GM11168 (cell line): ENCODE results near the gene GUK1.
"Not testable (repeated sequence)": the region's sequence is repeated elsewhere in the genome, so short reads cannot be mapped to it uniquely, and the experiment has no call there.

Source experiments
- in situ Hi-C: fragments of 300-500 bp; cut with MboI; formaldehyde crosslinking; loops from one replicate; pipeline ENCODE4 v1.12.0; 2022; ENCODE audit warnings: low sequenced_read_pairs; ENCODE audit not compliant: unreplicated experiment

GUK1 gene

DNA sequence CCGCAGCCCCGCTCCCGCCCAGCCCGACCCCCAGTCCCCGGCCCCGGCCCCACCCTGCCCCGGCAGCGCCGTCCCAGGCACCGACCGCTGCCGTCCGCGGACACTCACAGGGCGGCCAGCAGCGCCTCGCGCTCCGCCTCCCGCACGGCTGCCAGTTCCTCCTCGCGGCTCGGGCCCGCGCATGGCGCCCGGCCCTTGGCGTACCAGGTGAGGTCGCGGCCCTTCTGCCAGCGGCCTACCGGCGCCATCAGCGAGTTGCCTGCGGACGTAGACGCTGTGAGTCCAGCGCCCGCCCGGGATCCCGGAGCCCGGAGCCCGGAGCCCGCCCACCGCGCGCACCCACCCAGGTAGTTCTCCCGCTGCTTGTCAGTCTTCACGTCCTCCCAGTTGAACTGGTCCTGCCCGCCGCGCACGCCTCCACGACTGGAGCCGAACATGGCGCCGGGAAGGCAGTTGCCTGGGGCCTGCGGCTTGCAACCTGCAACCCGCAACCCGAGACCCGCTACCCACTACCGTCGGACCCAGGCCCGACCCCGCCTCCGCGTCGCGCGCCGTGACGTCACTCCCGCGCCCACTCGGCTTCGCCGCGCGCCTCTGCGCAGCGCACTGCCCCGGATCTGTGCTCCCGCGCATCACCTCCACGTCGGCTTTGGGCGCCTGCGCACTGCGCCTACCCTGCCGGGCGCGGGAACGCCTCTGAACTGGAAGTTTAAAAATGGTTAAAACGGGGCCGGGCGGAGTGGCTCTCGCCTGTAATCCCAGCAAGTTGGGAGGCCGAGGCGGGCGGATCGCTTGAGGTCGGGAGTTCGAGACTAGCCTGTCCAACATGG lies 37.1 kb upstream of the GUK1 start, which contains the start of gene C1orf35:
C1orf35 (minus strand) TSS at position 535 of the 830 bp plus-strand sequence; CDS start at position 437, 98 bp downstream.
- in situ Hi-C loops: no loop called here

DNA sequence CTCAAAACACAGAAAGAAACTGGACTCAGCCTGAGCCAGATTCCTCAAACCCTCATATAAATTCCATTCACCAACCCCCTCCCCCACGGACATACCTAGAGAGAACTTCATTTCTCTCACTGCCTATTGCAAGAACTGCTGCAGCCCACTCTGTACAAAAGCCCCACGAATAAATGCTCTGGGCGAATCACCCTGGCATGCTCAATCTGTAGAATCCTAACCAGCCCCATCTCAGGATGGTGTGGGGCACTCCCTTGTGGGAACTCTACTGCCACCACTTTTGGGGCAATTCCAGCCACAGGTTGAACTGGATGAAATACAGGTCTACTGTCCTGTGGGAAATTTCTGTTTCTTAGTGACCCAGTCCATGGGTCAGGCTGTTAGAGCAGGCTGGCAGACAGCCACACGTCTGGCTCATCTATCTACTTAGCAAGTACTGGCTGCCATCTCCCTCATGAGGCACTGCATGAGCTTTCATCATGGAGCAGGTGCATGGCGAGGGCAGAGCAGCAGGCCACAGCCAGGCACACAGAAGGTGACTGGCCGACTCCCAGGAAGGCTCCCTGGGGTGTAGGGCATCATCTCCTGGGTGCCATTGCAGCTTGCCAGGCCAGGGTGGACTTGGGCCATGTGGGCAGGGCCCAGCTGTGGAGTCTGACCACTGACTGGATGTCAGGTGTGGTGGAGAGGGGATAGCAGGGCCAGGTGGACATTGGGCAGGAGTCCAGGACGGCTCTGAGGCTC lies 35.4 kb upstream of the GUK1 start:
- in situ Hi-C loops: no loop called here

DNA sequence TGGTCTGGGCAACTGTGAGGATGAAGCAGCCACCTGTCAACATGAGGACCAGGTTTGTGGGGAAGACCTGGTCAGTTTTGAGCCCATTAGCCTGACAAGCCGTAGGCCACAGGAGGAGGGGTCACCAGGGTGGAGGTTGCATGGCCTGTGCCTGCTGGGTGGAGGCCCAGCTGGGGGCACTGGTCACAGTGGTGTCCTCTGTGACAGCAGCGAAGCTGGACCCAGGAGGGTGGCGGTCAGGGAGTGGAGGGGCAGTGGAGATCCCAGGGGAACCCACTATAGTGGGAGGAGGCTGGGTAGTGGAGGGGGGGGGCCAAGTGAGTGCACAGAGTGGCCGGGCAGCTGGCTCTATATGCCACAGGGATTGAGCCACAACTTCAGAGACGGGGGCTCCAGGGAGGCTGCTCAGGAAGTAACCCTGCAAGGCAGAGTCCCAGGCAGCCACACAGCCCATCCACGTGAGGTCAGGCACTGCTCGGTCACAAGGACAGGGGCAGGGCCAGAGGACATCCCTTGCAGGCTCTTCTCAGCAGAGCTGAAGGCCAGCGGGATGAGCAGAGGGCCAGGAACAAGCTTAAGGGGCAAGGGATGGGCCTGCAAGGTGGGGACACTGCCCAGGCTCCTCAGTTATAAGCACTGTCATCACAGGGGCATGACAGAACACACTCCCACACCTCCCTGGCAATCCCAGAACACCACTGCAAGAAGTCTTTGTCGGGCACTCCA lies 34.6 kb upstream of the GUK1 start:
- in situ Hi-C loops: no loop called here

DNA sequence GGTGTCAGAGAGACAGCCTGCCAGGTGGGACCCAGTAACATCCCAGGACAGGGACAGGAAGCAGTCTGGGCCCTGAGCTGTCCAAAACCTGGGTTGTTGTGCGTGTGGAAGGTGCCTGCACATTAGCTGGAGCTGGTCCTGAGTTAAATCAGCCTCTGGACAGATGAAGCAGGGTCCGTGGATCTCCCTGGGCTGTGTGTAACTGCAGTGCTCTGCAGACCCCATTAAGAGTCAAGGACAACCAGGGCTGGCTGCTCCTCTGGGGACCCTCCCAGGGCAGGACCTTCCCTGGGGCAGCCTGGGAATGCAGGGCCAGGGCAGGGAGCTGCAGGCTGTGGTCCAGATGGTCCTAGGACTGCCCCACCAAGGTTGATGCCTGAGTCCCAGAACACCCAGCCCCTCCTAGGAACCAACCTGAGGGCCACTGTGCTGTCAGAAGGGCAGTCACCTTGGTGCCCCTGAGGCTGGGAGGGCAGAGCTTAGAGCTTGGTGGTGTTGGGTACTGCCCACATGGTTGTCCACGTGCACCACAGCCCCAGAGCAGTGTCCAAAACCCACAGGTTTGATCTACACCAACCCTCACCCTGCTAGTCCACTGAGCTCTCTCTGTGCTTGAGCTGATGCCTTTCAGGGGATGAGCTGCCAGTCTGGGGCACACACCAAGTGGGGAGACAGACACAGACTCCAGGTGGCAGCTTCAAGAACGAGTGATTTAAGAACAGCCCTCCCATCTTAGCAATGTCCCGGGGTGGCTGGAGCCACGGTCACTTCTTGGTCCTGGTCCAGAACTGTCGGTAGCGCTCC lies 33.9 kb upstream of the GUK1 start:
- in situ Hi-C loops: no loop called here

DNA sequence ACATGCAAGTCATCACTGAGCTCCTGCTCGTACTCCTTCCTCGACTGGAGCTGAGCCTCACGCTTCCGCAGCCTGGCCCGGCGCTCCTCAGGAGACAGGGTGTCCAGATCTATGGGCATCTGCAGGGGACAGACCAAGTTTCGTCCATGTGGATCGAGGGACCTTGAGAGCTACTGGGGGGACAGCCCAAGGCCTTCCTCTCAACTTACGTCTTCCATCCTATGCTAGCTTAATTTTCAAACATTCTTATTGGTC lies 33.4 kb upstream of the GUK1 start:
- in situ Hi-C loops: no loop called here

DNA sequence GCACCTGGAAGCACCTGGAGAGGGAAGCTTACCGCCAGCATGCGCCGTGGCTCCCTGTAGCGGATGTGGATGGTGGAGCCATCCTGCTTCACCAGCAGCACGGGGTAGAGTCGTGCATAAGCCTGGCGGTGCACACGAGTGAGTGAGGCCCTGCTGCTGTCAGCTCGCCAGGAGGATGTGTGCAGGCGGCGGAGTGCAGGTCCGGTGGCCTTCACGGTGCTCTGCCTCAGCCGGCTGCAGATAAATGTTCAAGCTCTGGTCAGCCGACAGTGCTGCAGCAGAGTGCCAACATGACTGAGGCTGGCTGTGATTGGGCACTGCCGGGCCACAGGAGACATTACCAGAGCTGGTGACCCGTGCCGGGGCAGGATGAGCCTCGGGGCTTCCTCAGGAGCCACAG lies 32.4 kb upstream of the GUK1 start:
- in situ Hi-C loops: no loop called here

DNA sequence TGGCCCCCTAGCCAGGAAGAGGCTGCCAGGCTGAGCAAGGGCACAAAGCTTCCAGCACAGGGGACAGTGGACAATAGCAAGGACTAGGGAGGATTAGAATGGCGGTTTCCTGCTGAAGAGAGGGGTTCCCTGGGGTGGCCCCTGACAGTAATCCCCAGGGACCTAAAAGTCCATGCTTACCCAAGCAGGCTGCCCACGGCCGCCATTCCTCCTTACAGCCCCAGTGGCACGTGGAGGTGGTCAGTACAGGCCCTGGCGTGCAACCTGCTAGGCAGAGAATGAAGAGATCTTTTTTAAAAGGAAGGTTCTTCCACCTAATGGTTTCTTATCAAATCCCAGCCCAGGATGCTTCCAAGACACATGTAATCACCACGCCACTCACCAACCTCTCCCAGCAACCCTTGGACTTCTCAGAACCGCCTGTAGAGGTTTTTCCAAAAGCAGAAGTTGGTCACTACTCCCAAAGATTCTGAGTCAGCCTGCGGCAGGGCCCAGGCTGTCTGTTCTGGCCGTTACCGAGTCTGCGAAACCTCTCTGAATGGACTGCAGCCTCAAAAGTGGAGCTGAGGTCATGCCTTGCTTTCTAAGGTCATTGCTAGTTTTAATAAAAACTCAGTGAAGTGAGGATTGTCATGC lies 31.9 kb upstream of the GUK1 start:
- in situ Hi-C loops: no loop called here

DNA sequence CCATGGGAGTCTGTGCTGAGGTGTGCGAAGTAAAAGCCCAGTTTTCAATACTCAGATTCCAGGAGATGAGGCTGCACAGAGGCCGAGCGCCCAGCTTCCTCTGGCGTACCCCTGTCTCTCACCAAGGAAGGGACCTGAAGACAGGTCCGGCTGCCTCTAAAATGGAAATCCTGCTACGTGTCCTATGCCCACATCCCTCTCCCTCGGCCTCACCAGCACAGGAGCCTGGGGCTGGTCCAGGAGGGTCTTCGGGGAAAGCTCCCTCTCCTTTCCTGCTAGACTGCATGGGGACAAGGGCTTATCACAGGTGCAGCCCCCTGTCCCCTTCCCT lies 31.4 kb upstream of the GUK1 start:
- in situ Hi-C loops: no loop called here

DNA sequence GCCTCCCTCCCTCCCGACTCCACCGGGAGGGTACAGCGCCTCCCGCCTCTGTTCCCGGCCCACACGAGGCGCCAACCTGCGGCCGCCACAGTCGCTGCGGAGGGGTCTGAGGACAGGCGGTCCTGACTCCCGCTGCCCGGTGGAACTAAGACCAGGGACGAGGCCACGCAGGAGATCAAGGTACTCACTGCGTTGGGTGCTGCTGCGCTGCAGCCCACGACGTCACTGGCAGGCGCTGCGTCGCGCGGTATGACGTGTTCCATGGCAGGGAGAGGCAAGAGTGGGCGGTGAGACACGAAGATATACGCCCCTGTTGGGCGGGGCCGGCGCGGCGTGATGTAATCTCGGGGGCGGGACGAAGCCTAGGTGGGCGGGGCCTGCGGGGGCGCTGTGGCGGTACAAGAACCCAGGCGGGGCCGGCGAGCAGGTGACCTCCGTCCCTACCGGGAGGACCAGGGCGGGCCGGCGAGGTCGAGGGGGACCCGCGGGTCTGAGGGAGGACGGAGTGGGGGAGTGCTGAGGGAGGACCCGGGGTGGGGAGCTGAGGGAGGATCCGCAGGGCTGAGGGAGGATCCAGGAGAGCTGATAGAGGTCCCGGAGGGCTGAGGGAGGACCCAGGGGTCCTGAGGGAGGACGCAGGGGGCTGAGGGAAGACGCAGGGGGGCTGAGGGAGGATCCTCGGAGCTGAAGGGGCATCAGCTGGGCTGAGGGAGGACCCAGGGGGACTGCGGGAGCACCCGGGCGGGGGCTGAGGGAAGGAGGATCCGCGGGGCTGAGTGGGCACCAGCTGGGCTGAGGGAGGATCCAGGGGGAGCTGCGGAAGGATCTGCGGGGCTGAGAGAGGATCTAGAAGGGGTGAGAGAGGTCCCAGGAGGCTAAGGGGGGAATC lies 30.8 kb upstream of the GUK1 start, which contains the start of gene MRPL55:
MRPL55 (minus strand) TSS at position 227 of the 889 bp plus-strand sequence. CDS start 1,039 bp downstream, outside the sequence.
- in situ Hi-C loops: no loop called here

DNA sequence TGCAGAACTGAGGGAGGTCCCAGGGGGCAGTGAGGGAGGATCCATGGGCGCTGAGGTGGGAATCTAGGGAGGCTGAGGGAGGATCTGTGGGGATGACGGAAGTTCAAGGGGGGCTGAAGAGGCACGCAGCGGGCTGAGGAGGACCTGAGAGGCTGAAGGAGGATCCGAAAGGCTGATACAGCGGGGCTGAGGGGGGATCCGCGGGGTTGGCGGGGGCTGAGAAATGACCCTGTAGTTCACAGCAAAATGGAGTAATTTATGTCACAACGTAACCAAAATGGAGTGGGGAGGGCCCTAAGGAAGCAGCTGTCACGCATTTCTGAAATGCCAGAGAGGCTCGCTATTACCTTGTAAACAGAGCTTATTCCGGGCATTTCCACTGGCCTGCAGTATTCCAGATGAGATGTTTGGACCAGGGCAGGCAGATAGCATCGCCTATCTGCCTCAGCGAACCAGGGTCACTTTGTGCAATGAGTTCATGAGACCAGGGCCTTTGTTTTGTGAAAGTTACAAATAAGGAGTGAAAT lies 30.1 kb upstream of the GUK1 start:
- in situ Hi-C loops: no loop called here

DNA sequence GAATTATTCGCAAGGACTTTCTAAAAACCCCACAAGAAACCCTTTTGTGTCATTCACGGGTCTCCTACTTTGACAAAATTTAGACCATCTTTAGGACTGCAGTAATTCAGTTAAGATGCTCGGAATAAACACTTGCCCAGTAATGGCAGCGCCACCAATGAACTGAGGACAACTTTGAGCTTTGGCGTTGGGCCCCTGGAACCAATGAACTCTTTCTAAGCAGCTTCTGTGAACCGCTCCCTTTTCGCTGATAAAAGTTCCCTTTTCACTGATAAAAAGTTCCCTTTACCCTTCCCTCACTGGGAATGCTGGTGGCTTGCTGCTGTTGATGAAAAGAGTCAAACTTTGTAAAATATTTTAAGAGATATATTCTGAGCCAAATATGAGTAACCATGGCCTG lies 29.5 kb upstream of the GUK1 start:
- in situ Hi-C loops: no loop called here

DNA sequence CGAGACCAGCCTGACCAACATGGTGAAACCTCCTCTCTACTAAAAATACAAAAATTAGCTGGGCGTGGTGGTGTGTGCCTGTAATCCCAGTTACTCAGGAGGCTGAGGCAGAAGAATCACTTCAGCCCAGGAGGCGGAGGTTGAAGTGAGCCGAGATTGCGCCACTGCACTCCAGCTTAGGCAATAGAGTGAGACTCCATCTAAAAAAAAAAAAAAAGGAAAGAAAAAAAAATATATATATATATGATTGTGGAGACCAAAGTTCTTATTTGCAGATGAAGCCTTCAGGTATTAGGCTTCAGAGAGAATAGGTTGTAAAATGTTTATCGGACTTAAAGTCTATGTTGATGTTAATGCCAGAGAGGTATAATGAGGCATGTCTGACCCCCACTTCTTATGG lies 28.8 kb upstream of the GUK1 start:
- in situ Hi-C loops: not testable (repeated sequence)

DNA sequence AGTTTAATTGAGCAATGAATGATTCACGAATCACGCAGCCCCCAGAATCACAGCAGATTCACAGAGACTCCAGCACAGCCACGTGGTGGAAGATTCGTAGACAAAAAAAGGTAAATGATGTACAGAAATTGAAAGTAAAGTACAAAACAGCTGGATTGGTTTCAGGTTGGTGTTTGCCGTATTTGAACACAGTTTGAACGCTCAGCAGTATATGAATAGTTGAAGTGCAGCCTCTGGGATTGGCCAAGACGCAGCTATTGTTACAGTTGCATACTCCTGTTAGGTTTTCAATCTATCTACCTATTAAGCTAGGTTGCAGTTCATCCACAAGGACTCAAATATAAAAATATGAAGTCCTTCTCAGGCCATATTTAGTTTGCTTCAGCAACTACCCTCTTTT lies 27.9 kb upstream of the GUK1 start:
- in situ Hi-C loops: no loop called here

DNA sequence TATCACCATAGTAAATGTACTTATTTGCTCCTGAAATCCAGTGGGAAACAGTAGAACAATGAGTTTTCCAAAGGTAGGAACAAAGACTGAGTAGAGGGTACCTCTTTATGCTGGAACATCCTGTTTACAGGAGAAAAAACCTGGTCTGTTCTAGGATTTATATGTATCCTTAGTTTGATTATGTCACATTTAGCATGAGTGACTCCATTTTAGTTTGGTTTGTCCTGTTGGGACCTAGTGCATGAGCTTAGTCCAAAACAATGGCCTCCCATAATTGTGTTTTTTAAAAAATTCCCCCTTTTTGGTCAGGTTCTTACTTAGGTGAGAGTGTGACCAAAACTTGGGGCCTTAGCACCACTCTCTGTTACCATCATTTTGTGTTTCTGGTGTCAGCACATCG lies 27.5 kb upstream of the GUK1 start:
- in situ Hi-C loops: no loop called here

DNA sequence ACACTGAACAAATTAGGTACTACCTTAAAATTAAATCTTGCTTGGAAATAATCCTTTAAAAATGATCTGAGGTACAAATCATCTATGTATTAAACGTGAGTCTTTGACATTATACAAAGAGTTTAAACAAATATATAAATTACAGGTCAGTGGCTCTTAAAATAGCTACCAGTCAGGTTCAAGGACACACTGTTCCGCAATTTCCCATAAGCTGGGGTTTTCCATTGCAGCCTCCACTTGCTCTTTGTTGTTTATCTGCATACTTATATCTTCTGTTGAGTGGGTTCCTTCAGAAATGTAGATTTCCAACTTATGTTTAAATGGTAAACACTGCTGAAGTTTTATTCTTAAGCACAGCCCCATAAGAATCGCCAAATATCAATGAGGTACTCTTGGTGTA lies 25.3 kb upstream of the GUK1 start:
- in situ Hi-C loops: no loop called here

DNA sequence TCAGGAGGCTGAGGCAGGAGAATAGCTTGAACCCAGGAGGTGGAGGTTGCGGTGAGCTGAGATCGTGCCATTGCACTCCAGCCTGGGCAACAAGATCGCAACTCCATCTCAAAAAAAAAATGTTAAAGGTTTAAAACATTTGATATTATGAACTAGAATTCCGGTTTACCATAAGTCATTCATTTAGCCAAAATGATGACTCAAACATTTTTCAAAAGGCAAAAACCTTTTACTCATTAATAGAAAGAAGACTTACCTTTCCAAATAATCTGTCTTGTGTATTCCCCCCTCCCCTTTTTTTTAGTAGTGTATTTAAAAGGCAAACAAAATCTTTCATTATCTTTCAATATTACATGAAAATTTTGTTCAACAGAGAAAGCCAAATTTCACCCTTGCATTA lies 22.7 kb upstream of the GUK1 start:
- in situ Hi-C loops: no loop called here

DNA sequence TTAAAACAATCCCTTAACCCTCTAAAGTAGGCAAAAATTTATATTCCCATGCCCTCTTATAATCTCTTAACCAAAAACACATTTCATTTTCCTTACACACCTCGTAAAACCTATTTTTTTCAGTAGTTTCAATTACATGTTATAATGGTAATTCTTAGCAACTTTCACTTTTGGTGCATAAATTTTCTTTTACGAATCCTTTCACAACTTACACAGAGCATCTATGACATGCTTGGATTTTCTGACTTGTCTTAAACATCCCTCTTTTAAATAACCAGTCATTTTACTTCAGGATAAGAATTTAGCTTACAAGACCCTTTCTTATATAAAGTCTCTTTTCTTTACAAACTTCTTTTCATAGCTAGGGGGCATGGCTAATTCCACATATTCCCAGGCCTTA lies 22.0 kb upstream of the GUK1 start:
- in situ Hi-C loops: no loop called here

DNA sequence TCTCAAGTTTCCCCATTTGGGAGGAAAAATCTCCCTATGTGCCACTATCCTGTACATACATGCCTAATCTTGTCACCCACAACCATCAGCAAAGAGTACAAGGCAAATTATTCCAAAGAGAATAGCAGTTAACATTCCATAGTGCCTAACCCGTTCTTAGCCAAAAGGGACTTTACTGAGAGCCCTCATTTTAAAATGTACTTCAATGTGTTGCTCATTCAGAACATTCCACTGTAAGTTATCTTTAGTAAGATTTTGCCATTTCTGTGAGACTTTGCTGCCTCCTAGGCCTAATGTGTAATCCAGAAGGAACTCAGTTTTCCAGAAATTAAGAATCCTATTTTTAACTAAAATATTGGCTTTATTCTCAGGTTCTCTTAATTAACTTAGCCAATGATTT lies 19.7 kb upstream of the GUK1 start:
- in situ Hi-C loops: no loop called here
